ENCODE measurements around the gene CLEC4M.

DNA sequence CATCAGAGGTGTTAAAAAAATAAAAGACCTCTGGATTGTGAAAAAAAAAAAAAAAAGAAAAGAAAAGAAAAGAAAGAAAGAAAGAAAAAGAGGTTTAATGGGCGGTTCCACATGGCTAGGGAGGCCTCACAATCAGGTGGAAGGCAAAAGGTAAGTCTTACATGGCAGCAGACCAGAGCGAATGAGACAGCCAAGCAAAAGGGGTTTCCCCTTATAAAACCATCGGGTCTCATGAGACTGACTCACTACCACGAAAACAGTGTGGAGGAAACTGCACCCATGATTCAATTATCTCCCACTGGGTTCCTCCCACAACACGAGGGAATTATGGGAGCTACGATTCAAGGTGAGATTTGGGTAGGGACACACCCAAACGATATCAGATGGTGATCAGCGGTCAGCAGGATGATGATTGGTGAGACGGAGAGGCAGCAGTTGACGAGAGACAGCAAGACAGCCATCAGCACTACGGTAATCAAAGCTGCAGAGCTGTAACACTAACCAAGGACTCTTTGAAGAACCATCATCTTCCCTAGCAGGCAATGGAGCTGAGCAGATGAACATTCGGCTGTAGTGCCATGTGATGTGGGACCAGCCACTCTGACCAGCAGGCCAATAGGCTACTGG is 11.8 kb upstream of the CLEC4M start:
- TF ChIP-seq, protein P1, sequence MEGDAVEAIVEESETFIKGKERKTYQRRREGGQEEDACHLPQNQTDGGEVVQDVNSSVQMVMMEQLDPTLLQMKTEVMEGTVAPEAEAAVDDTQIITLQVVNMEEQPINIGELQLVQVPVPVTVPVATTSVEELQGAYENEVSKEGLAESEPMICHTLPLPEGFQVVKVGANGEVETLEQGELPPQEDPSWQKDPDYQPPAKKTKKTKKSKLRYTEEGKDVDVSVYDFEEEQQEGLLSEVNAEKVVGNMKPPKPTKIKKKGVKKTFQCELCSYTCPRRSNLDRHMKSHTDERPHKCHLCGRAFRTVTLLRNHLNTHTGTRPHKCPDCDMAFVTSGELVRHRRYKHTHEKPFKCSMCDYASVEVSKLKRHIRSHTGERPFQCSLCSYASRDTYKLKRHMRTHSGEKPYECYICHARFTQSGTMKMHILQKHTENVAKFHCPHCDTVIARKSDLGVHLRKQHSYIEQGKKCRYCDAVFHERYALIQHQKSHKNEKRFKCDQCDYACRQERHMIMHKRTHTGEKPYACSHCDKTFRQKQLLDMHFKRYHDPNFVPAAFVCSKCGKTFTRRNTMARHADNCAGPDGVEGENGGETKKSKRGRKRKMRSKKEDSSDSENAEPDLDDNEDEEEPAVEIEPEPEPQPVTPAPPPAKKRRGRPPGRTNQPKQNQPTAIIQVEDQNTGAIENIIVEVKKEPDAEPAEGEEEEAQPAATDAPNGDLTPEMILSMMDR (tag by site-specific recombination; IDR thresholded peaks at IDR 0.05): no peak
- TF ChIP-seq ZEB2 (tag by site-specific recombination; IDR thresholded peaks at IDR 0.05) (no peak), YY2 (tag by site-specific recombination; IDR thresholded peaks at IDR 0.05) (no peak), ZFHX2 (tag by site-specific recombination; conservative IDR thresholded peaks at IDR 0.05) (no peak), ZNF302 (tag by site-specific recombination; IDR thresholded peaks at IDR 0.05; ENCODE audit: low read depth) (no peak), KLF1 (tag by site-specific recombination; IDR thresholded peaks at IDR 0.05) (no peak), YY1 (tag by site-specific recombination; IDR thresholded peaks at IDR 0.05) (no peak), ZBTB21 (tag by site-specific recombination; IDR thresholded peaks at IDR 0.05) (no peak), MZF1 (tag by site-specific recombination; IDR thresholded peaks at IDR 0.05; ENCODE audit: borderline replicate concordance) (no peak)
- TF ChIP-seq, protein P2, sequence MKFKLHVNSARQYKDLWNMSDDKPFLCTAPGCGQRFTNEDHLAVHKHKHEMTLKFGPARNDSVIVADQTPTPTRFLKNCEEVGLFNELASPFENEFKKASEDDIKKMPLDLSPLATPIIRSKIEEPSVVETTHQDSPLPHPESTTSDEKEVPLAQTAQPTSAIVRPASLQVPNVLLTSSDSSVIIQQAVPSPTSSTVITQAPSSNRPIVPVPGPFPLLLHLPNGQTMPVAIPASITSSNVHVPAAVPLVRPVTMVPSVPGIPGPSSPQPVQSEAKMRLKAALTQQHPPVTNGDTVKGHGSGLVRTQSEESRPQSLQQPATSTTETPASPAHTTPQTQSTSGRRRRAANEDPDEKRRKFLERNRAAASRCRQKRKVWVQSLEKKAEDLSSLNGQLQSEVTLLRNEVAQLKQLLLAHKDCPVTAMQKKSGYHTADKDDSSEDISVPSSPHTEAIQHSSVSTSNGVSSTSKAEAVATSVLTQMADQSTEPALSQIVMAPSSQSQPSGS (tag by site-specific recombination; IDR thresholded peaks at IDR 0.05; ENCODE audit: low read depth): no peak
- TF ChIP-seq, protein P3, sequence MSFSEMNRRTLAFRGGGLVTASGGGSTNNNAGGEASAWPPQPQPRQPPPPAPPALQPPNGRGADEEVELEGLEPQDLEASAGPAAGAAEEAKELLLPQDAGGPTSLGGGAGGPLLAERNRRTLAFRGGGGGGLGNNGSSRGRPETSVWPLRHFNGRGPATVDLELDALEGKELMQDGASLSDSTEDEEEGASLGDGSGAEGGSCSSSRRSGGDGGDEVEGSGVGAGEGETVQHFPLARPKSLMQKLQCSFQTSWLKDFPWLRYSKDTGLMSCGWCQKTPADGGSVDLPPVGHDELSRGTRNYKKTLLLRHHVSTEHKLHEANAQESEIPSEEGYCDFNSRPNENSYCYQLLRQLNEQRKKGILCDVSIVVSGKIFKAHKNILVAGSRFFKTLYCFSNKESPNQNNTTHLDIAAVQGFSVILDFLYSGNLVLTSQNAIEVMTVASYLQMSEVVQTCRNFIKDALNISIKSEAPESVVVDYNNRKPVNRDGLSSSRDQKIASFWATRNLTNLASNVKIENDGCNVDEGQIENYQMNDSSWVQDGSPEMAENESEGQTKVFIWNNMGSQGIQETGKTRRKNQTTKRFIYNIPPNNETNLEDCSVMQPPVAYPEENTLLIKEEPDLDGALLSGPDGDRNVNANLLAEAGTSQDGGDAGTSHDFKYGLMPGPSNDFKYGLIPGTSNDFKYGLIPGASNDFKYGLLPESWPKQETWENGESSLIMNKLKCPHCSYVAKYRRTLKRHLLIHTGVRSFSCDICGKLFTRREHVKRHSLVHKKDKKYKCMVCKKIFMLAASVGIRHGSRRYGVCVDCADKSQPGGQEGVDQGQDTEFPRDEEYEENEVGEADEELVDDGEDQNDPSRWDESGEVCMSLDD (tag by site-specific recombination; IDR thresholded peaks at IDR 0.05): no peak
- TF ChIP-seq, protein P4, sequence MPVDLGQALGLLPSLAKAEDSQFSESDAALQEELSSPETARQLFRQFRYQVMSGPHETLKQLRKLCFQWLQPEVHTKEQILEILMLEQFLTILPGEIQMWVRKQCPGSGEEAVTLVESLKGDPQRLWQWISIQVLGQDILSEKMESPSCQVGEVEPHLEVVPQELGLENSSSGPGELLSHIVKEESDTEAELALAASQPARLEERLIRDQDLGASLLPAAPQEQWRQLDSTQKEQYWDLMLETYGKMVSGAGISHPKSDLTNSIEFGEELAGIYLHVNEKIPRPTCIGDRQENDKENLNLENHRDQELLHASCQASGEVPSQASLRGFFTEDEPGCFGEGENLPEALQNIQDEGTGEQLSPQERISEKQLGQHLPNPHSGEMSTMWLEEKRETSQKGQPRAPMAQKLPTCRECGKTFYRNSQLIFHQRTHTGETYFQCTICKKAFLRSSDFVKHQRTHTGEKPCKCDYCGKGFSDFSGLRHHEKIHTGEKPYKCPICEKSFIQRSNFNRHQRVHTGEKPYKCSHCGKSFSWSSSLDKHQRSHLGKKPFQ (tag by site-specific recombination; IDR thresholded peaks at IDR 0.05): no peak

Data from HEK293 (cell line).